A673 (cell line): ENCODE measurements around the gene AFAP1L1. TPM values are rescaled to one million over a fixed set of nuclear protein-coding genes. Genes with fewer than 3 reads are reported as not detected.

Experiments
- BruUV-seq: library from RNA; stranded (reverse); fragments of 400-500 nt; replicated peaks from 2 replicates; lab custom pipeline; 2021; lab: Mats Ljungman, UMichigan
- CTCF ChIA-PET: fragments of 300-600 bp; sonication (Branson Sonifier 250); formaldehyde crosslinking; loops from one replicate; lab custom pipeline; 2022; ENCODE audit warnings: antibody characterized with exemption; lab: Charles Lee
- POLR2A ChIA-PET: fragments of 300-600 bp; sonication (Branson Sonifier 250); formaldehyde crosslinking; loops from one replicate; lab custom pipeline; 2022; ENCODE audit warnings: antibody characterized with exemption; ENCODE audit not compliant: low non-redundant PET; lab: Charles Lee
- DNase-seq: peaks from one replicate; pipeline ENCODE4 v3.0.0-alpha.2; 2015; ENCODE audit warnings: low spot score
- H3K27ac ChIP-seq: fragments of 200-600 bp; sonication (generic); 2 replicates; pipeline ENCODE4 v1.5.1; 2016; ENCODE audit warnings: mixed run types, low read depth, mild to moderate bottlenecking, mixed read lengths, antibody characterized with exemption, low read length; ENCODE audit not compliant: poor library complexity, severe bottlenecking
- H3K27me3 ChIP-seq: fragments of 200-600 bp; sonication (generic); replicated peaks from 2 replicates; pipeline ENCODE4 v1.6.1; 2017; ENCODE audit warnings: mixed run types, low read depth, mild to moderate bottlenecking, mixed read lengths, antibody characterized with exemption, low read length; ENCODE audit not compliant: insufficient read depth, poor library complexity
- H3K36me3 ChIP-seq: fragments of 200-600 bp; sonication (generic); 2 replicates; pipeline ENCODE4 v1.6.1; 2016; ENCODE audit warnings: mixed run types, mild to moderate bottlenecking, mixed read lengths, antibody characterized with exemption, low read length; ENCODE audit not compliant: insufficient read depth, poor library complexity, severe bottlenecking
- H3K4me1 ChIP-seq: fragments of 200-600 bp; sonication (generic); 2 replicates; pipeline ENCODE4 v1.6.1; 2017; ENCODE audit warnings: mixed run types, mild to moderate bottlenecking, mixed read lengths, antibody characterized with exemption, low read length; ENCODE audit not compliant: insufficient read depth, poor library complexity, severe bottlenecking
- H3K4me3 ChIP-seq: fragments of 200-600 bp; sonication (generic); 2 replicates; pipeline ENCODE4 v1.5.1; 2016; ENCODE audit warnings: low read depth, mixed run types, mild to moderate bottlenecking, mixed read lengths, low read length; ENCODE audit not compliant: poor library complexity, severe bottlenecking
- H3K9me3 ChIP-seq: fragments of 200-600 bp; sonication (generic); 2 replicates; pipeline ENCODE4 v1.6.1; 2016; ENCODE audit warnings: mixed run types, low read depth, mild to moderate bottlenecking, mixed read lengths, antibody characterized with exemption, low read length; ENCODE audit not compliant: poor library complexity, severe bottlenecking
- EZH2 ChIP-seq: fragments of 200-600 bp; sonication (generic); IDR thresholded peaks from 2 replicates; pipeline ENCODE4 v1.6.1; 2017; ENCODE audit warnings: borderline replicate concordance, low read depth, mild to moderate bottlenecking, mixed read lengths, antibody characterized with exemption, low read length; ENCODE audit not compliant: poor library complexity, severe bottlenecking
- intact Hi-C: fragments of 100-400 bp; cut with micrococcal nuclease; formaldehyde crosslinking; loops from one replicate; pipeline ENCODE4 v1.10.0; 2022; ENCODE audit not compliant: unreplicated experiment
- total RNA-seq: library from RNA; stranded (reverse); gene quantifications from 2 replicates; pipeline ENCODE4 v1.2.3, GENCODE V29; 2021
- TF ChIP-seq, protein P1 (sequence below): fragments of 300-800, 200-600 bp; sonication (generic); conservative IDR thresholded peaks from 2 replicates; pipeline ENCODE4 v1.5.1; 2017; ENCODE audit warnings: low read depth, mild to moderate bottlenecking, antibody characterized with exemption, low read length, moderate library complexity, mixed read lengths

The AFAP1L1 gene
- total RNA-seq, 1 experiment from 2014 or later, result 0.21 TPM

DNA sequence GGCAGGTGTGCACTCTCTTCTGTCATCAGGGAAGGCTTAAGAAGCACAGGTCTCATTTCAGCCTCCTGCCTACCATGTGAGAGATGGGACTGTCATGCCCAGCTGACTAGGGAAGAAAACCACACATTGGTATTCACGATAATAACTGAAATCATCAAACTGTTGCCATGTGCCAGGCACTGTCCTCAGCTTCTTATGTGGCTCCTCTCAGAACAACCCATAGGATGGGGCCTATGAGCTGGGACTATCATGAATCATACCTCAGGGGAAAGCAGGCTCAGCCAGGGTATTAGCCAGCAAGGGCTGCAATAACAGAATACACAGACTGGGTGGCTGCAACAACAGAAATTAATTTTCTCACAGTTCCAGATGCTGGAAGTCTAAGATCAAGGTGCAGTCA, 3.3 kb downstream of the AFAP1L1 start:
- Histone ChIP-seq H3K27ac (no peak overlapping the region), H3K9me3 (no peaks in the 10 kb centered on the region), H3K36me3 (no peaks in the 10 kb centered on the region), H3K27me3 (peaks cover 40% of the 10 kb centered on the region), H3K4me1 (no peaks in the 10 kb centered on the region), H3K4me3 (no peak overlapping the region)
- ChIA-PET CTCF (interaction anchor here (0.7 kb wide), 2 partner anchors 242 to 832 kb away, joined by 3 to 4 read pairs; no protein-coding TSS in a partner anchor), POLR2A (no interaction called here)
- DNase-seq, result no peak
- no peak for TF ChIP-seq EZH2
- TF ChIP-seq, protein P1, sequence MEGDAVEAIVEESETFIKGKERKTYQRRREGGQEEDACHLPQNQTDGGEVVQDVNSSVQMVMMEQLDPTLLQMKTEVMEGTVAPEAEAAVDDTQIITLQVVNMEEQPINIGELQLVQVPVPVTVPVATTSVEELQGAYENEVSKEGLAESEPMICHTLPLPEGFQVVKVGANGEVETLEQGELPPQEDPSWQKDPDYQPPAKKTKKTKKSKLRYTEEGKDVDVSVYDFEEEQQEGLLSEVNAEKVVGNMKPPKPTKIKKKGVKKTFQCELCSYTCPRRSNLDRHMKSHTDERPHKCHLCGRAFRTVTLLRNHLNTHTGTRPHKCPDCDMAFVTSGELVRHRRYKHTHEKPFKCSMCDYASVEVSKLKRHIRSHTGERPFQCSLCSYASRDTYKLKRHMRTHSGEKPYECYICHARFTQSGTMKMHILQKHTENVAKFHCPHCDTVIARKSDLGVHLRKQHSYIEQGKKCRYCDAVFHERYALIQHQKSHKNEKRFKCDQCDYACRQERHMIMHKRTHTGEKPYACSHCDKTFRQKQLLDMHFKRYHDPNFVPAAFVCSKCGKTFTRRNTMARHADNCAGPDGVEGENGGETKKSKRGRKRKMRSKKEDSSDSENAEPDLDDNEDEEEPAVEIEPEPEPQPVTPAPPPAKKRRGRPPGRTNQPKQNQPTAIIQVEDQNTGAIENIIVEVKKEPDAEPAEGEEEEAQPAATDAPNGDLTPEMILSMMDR, result no peak
- intact Hi-C loops, result no loop called here
- no TSS peak for BruUV-seq

- BruUV-seq, result no TSS peak
- CTCF ChIA-PET, result no interaction called here
- H3K4me1 ChIP-seq, result no peaks in the 10 kb centered on the region
- intact Hi-C loops, result no loop called here
- TF ChIP-seq EZH2, result no peak
- TF ChIP-seq, protein P1, result no peak
- H3K27me3 ChIP-seq, result peaks cover 13% of the 10 kb centered on the region
- no peaks in the 10 kb centered on the region for H3K36me3 ChIP-seq
- H3K27ac ChIP-seq, result no peak overlapping the region
- H3K4me3 ChIP-seq, result no peak overlapping the region
- POLR2A ChIA-PET, result no interaction called here
- DNase-seq, result no peak
- H3K9me3 ChIP-seq, result no peaks in the 10 kb centered on the region
Observed at GRCh38 chr5:149277801-149278200, 6.1 kb downstream of the AFAP1L1 start.

DNA sequence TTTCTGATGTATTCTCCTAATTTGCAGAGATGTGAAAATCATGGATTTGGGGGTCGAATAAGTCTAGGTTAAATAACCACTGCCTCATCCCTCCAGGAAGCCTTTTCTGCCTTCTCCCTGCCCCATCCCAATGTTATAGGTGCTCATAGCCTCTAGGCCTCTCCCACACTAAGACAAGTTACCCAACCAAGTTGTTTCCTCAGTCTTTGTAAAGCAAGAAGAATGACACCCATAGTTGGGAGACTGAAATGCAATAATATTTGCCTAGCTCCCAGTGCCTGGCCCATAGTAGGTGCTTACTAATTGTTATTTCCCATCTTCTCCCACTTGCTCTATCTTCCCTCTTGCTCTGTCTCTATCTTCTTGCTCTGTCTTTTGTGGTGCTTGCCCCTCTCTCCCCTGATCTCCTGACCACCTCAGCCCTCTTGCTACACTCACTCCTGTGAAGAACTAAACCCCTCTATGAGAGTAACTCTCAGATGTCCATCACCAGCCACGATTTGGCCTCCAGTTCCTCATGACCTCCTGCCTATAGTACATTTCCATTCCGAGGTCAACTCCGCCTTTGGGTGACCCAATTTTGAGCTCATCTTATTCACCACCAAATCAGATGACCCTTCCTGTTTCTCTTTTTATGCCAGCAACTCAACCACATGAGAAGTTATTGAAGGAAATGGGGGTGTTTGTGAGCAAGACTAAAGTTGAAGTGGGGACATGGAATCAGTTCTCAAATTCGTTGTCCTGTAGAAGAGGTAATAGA, 7.0 kb downstream of the AFAP1L1 start:
- CTCF ChIA-PET, result interaction anchor here (0.8 kb wide), 1 partner anchor 10 kb away, joined by 3 read pairs; no protein-coding TSS in a partner anchor
- Histone ChIP-seq H3K4me1 (peaks cover 2% of the 10 kb centered on the region), H3K27me3 (peaks cover 8% of the 10 kb centered on the region), H3K27ac (no peak overlapping the region), H3K9me3 (no peaks in the 10 kb centered on the region), H3K36me3 (no peaks in the 10 kb centered on the region), H3K4me3 (no peak overlapping the region)
- no TSS peak for BruUV-seq
- no peak for DNase-seq
- TF ChIP-seq EZH2, result no peak
- TF ChIP-seq, protein P1, result no peak
- POLR2A ChIA-PET, result no interaction called here
- intact Hi-C loops, result no loop called here
